ENCODE data around the gene LY6G6D.
A peak's percentile ranks its signal among the peaks of the same experiment; 100 is the strongest.

LY6G6D gene

DNA sequence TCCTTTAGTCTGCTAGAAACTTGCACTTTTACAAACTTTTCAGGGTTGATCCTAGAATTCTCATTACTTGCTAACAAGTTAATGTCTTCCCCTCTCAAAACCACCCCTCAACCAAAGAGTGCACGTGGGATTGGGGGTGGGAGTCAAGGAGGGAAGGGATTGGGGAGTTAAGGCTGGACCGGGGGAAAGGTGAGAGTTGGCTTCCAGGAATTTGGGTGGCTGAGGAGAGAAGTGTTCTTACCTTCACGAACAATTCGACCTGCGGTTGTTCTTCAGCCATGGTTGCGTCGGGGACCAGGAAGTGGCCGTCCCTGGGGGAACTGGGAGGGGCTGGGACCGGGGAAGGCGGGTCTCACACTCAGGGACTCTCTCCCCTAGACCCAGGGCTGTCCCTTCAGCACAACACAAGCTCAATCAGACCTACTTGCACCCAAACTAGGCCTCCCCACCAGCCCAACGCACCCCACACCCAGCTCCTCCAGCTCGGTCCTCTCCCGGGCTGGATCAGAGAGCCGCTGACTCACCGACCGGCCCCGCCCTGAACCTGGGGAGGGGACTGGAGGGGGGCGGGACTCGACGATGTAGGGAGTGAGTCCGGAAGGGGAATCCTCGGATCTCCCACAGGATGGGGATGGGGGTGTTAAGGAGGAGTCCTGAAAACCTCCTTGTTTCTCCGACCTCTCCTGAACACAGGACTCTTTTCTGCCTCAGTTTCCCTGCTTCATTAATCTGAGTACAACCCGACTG lies 21.0 kb downstream of the LY6G6D start, which contains the start of gene CLIC1:
CLIC1 (minus strand) TSS at position 510 of the 747 bp plus-strand sequence; CDS start at position 280, 230 bp downstream.
- no peak for DNase-seq (ENCODE audit: low read depth, low spot score)

DNA sequence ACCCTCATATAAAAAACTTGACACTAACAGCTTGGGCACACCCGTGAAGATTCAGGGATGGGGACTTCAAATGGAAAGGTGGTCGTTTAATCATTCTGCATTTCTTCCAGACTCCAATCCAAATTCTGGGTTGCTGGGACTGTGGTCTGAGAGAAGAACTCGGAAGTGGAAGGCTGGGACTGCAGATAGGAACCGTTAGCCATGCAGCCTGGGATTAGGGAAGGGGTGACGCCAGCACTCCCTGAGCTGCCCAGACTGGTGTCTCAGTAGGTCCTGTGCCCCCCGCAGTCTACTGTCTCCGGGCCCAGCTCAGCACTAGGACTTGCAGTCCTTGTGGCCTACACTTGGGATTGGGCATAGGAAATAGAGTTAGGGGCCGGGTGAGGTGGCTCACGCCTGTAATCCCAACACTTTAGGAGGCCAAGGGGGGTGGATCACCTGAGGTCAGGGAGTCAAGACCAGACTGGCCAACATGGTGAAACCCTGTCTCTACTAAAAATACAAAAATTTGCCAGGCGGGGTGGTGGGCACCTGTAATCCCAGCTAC lies 21.7 kb downstream of the LY6G6D start:
- DNase-seq (ENCODE audit: low read depth, low spot score): no peak

DNA sequence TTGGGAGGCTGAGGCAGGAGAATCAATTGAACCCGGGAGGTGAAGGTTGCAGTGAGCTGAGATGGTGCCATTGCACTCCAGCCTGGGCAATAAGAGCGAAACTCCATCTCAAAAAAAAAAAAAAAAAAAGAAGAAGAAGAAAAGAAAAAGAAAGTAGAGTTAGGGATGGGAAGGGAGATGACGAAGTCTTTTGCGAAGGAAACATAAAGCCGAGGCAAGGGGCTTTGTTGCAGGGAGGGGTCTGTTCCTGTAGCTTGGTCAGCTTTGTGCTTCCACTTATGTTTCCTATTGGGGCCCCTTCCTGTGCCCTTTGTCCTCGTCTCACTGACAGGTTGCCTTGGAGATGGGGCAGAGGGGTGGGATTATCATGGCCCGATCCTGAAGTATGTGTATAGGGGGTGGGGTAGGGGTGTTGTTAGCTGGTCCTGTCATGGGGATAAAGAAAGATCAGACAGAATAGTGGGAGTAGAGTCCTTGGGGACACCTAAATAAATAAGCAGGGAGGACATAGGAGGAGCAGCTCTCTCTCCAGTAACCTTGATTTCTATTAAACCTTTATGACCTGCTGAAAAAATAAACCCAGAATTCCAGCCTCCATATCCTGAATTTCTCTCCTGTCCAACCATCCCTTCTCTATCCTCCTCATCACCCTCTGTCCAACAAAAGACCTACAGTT lies 22.3 kb downstream of the LY6G6D start:
- no peak for DNase-seq (ENCODE audit: low read depth, low spot score)

DNA sequence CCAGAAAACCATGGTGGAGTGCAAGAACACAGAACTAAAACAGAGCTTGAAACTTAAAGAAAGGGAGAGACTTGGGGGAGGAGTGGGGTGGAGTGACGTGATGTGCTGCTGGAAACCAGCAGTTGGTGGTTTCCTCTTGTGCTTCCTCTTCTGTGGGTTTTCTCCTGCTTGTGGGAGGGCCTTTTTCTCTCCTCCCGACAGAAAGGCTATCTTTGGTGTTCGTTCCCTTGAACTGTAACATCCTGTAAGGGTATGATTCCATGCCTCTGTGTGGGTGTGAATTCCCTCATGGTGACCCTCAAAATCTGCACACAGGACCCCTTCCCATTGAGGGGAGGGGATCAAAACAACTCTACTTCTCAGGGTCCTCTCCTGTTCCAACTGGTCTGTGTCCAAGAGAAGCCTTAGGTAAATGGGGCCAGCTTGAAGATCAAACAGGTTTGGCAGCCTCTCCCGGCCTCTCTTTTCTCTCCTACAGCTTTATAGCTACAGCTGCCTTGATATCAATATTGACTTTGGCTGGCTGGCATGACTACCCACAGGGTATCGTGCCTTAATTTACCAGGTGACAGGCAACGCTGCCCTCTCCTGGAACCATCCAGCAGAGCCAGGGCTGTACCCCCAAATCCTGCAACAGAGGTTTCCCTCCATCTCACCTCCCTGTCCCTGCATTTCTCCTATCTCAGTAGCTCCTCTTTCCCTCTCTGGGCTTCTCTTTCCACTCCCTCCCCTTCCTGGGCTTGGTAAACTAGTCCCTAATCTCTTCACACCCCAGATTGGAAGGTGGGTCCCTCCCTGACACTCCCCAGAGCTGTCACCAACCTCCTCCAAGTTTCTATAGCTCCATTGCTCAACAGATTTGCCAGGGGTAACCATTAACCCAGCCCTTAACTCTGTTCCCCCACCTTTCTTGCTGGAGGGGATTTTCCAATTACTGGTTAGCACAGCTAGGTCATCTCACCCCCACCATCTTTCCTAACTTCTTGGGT lies 23.1 kb downstream of the LY6G6D start:
- DNase-seq (ENCODE audit: low read depth, low spot score): no peak

DNA sequence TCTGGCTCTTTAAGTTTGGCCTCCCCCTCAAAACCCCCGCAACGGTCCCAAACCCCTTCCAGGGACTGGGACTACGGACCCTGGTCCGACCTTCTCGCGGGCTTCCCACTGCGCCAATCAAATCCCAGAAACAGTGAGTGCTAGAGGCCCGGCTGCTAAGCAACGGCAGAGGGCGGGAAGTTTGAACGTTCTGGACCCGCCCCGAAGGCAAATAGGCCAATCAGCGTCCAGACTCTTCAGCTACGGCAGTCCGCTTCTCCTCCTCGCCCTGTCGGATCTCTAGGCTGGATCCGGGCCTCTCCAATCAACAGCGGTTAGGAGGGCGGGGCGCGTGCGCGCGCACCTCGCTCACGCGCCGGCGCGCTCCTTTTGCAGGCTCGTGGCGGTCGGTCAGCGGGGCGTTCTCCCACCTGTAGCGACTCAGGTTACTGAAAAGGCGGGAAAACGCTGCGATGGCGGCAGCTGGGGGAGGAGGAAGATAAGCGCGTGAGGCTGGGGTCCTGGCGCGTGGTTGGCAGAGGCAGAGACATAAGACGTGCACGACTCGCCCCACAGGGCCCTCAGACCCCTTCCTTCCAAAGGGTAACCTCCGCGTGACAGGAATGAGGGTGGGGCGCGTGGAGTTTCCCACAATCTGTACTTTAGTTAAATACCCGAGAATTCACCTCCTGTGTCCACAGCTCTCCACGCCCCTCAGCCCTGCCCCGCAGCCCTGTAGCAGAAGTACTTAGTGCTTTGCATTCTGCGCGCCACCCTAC lies 24.7 kb downstream of the LY6G6D start, which contains the start of gene MSH5:
MSH5 (plus strand) TSS at position 367 of the 758 bp plus-strand sequence. CDS start 462 bp downstream, outside the sequence.
- DNase-seq (ENCODE audit: low read depth, low spot score): peak; percentile 99

DNA sequence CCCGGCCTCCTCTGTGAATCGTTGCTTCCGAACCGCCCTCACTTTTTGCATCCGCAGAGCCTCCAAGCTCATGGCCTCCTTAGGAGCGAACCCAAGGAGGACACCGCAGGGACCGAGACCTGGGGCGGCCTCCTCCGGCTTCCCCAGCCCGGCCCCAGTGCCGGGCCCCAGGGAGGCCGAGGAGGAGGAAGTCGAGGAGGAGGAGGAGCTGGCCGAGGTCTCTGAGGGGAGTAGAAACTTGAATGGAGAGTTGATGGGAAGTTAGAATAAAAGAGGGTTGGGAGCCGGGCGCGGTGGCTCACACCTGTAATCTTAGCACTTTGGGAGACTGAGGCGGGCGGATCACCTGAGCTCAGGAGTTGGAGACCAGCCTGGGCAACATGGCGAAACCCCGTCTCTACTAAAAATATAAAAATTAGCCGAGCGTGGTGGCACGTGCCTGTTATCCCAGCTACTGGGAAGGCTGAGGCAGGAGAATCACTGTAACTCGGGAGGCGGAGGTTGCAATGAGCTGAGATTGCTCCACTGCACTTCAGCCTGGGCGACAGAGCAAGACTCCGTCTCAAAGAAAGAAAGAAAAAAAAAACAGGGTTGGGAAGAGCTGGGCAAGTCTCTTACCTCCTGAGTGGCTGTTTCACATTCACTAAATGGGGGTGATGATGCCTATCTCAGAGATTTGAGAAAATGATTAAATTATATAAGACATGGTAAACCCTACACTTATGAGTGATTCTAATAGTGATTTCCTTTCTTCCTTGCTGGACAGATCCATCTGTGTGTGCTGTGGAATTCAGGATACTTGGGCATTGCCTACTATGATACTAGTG lies 25.5 kb downstream of the LY6G6D start:
- no peak for DNase-seq (ENCODE audit: low read depth, low spot score)

DNA sequence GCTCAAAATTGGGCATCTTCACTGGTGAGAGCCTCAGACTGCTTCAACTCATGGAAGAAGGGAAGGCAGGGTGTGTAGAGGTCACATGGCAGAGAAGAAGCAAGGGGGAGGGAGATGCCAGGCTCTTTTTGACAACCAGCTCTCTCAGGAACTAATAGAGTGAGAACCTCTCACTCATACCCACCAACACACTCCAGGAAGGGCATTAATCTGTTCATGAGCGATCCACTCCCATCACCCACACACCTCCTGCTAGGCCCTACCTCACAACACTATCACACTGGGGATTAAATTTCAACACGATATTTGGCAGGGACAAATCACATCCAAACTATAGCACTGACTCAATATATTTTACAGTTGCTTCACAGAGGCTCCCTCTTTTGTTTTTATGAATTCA lies 26.7 kb downstream of the LY6G6D start:
- no peak for DNase-seq (ENCODE audit: low read depth, low spot score)

DNA sequence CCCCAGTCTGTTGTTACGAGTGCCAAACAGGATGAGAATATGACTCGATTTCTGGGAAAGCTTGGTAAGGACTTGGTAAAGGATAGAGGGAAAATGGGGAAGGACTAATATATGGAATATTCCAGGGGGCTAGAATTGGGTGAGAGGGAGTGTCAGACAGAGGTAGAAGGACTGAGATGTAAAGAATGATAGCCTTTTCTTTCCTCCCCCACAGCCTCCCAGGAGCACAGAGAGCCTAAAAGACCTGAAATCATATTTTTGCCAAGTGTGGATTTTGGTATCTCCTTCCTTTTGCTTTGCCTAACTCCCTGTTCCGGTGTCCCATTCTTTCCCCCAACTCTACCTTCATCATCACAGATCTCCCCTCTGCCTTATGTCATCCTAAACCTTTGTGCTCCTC lies 27.7 kb downstream of the LY6G6D start:
- no peak for DNase-seq (ENCODE audit: low read depth, low spot score)

DNA sequence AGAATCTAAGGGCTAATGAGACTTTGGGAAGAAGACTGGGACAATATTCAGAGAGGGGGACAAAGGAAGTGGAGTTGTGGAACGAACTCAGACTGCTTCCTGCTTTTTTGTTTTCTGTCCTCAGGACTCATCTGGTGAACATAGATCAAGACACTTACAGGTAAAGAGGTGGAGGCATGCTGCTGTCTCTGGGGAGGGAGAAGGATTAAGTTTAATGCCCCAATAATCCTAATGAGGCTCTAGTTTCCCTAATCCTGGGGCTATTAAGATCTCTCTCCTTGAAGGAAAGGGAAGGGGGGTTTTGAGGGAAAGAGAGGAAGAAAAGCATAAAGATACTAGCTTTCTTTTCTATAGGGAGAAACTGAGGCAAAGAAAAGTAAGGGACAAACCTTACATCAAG lies 29.3 kb downstream of the LY6G6D start:
- no peak for DNase-seq (ENCODE audit: low read depth, low spot score)

DNA sequence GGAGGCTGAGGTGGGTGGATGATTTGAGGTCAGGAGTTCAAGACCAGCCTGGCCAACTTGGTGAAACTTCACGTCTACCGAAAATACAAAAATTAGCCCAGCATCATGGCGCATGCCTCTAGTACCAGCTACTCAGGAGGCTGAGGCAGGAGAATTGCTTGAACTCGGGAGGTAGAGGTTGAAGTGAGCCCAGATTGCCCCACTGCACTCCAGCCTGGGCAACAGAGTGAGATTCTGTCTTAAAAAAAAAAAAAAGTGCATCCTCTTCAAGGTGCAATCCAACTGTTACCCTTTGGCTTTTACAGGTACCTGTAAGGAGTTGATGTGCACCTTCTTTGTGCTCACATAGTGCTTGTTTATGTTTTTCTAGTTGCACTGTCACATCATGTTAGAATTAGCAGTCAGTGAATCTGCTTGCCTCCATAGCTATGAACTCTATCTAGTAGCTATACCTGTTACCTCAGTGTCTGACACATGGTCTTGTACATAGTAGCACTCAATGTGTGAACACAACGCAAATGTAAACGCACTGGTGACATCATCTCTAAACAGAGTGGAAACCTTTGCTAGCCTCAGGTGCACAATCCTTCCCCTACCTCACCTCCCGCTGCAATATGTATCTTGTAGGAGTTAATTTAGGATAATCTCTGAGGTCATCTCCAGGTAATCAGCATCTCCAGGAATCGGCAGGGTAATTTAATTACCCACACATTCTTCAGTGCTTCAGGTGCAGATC lies 34.3 kb downstream of the LY6G6D start:
- no peak for DNase-seq (ENCODE audit: low read depth, low spot score)

DNA sequence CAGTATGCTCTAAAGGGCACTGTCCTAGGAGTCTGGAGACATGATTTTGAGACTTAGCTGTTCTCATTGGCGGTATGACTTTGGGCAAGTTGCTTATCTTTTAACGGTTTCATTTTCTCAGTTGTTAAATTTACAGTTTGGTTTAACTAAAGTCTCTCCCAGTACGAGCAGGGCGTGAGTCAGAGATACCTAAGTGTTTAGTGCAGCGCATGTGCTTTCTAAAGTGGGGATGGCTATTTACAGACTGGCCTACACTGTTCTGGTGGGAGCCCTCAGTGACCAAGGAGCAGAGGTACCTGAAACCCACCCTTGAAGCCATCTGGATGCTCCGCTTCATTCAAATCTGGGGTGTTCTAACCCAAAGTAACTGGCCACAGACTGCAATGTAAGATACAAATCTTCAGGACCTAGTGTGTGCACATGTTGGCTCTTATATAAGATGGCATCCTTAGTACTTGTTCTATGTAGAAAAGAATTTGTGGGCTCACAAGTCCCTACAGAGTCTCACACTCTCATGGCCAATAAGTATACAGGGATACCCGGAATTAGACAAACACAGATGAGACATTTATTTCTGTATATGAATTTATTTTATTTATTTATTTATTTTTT lies 35.4 kb downstream of the LY6G6D start:
- no peak for DNase-seq (ENCODE audit: low read depth, low spot score)

DNA sequence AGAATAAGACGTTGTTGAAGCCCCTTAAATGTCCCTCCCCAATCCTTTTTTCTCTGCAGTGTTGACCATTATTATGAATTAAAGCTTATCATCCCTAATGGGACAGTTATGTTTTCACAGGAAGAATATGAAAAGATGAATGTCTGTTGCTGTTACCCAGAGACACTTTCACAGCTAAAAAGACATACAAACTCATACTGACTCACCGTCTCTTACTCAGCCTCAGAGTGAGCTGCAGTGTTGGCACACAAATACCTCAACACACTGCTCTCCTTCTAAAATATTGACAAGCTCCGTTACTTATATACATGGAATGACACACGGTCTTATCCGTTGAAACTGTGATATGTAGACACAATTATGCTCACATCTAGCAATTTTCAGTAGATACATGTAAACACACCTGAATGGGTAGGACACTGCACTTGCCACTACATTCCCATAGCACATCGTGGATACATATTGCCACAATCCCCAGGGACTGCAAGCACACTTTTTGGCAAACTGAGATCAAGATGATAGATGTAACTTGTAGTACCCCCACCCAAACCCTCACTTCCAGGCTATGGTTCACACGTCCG lies 37.7 kb downstream of the LY6G6D start:
- DNase-seq (ENCODE audit: low read depth, low spot score): no peak

DNA sequence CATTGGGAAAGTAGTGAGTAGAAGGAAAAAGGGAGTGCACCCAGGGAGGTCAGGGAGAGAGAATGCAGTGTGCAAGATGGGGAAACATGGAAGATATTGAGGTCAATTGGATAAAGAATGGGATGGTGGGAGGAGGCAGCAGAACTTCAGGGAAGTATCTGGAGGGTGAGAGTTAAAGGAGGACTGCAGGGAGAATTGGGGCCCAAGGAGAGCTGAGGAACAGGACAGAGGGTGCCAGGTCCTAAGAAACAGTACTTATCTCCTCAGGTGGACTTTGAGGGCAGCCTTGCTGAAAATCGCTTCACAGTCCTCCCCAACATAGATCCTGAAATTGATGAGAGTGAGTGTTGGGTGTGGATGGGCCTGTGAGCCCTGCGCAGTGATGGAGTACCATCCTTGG lies 43.1 kb downstream of the LY6G6D start:
- DNase-seq (ENCODE audit: low read depth, low spot score): no peak

DNA sequence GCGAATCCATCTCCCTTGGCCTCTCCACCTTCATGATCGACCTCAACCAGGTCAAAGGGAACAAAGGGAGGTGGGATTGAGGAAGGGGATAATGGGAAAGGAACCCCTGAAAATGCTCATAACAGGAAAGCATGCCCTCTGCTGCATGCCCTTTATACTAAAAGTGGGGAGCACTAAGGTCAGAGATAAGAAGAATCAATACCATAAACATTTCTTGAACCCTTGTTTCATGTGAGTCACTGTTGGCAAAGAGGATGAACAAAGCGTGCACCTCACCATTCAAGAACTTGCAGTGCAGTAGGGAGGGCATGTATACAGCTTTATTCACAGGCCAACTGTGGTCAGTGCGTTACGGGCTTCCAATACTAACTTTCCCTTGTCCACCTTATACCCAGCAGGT lies 45.6 kb downstream of the LY6G6D start:
- no peak for DNase-seq (ENCODE audit: low read depth, low spot score)

DNA sequence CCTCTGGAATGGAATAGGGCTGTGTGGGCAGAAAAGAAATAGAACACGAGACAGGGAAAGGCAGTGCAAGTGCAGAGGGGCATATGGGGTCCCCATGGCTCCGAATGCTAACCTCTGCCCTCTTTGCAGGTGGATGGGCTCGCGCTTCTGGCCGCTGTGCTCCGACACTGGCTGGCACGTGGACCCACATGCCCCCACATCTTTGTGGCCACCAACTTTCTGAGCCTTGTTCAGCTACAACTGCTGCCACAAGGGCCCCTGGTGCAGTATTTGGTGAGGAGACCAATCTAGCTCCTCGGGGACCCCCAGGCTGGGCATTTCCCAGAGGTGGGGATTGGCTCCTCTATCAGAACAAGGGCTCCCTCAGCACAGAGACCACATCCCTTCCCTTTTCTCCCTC lies 46.2 kb downstream of the LY6G6D start:
- DNase-seq (ENCODE audit: low read depth, low spot score): no peak

DNA sequence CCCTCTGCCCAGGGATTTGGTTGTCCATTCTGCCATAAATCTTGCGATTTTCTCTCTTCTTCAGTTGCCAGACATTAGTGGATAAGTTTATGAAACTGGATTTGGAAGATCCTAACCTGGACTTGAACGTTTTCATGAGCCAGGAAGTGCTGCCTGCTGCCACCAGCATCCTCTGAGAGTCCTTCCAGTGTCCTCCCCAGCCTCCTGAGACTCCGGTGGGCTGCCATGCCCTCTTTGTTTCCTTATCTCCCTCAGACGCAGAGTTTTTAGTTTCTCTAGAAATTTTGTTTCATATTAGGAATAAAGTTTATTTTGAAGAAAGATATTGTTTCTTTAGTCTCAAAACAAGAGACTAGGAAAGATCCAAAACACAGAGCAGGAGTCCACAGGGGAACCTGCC lies 47.2 kb downstream of the LY6G6D start, which contains the start of gene SAPCD1:
SAPCD1 (plus strand) TSS at position 301 of the 400 bp plus-strand sequence. CDS start 399 bp downstream, outside the sequence.
- DNase-seq (ENCODE audit: low read depth, low spot score): no peak

DNA sequence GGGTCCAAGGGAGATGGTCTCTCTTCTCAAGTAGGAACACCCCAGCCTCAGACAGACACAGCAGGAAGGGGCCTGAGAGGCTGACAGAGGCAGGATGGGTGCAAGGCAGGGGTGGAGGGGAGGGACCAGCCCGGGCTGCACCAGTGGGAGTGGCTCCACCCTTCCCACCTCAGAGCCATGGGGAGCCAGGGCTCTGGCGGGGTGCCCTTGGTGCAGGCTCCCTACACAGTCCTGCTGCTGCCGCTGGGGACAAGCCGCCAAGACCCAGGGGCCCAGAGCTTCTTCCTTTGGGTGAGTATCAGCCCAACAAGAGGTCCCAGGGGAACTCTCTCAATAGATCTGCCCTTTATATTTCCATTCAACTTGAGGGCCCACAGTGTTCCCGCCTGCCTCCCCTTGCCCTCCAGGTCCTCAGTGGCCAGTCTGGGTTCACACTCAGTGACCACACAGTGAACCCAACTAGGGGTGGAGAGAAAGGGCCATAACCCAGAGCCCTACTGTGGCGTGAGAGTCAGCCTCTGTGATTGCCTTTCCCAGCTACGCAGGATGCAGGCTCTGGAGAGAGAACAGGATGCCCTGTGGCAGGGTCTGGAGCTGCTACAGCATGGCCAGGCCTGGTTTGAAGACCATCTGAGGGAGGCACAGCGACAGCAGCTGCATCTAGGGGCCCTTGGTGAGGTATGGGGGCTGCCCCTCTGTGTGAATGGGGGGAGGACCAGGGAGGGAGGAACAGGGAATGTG lies 47.9 kb downstream of the LY6G6D start:
- no peak for DNase-seq (ENCODE audit: low read depth, low spot score)

DNA sequence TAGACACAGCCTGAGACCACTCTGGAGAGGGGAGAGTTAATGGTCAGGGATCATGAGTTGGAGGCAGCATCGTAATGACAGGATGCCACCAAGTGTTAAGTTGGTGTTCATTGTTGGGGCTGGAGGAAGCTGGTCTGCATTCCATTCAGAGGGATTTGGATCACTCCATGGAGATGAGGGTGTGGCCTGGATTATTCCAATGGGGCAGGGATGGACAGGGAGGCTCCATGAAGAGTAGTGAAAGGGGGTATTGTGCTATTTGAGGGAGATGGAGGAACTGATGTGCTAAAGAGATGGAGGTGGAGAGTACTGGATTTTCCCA lies 48.4 kb downstream of the LY6G6D start:
- DNase-seq (ENCODE audit: low read depth, low spot score): no peak

Data from iPS DF 19.7 (cell line).